ENCODE results near the gene PTPN3. TPM values are rescaled to one million over a fixed set of nuclear protein-coding genes. Genes with fewer than 3 reads are reported as not detected.

Gene PTPN3
- total RNA-seq, 2 donors from 2014 or later: 6.9 to 7.9 TPM

DNA sequence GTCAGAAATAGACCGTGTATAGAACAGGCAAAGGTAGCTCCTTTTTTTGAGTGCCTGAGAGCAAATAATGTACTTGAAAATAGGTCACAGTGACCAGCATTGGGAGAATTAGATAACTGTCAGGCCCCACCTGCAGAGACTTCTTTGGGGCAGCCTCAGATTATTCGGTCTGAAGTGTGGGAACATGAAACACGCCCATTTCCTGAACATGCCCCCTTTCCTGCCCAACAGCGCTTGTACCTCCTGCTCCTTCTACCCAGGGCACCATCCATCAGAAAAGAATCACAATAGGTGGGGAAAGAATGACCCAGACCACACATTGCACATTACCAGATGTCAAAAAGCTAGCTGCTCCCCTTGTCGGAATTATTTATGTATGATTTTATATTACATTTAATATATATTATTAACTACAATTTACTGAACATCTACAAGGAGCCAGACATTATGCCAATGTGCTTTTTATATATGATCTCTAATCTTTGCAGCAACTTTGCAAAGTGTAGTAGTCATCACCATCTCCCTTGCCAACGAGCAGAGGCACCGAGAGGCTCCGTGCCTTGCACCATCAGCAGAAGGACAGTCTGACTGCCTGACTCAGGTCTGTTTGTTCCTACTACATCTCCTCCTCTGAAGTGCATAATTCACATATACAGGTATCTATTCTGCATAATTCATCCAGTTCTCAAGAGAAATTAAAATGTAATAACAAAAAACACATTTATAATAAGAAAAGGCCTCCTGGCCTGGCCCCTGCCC is 39.5 kb downstream of the PTPN3 start:
- Histone ChIP-seq H3K27me3 (no peaks in the 10 kb centered on the region), H3K9me3 (no peaks in the 10 kb centered on the region), H3K36me3 (no peaks in the 10 kb centered on the region), H3K4me3 (no peak overlapping the region), H3K27ac (no peak overlapping the region), H3K4me1 (no peaks in the 10 kb centered on the region)
- DNase-seq (ENCODE audit: low spot score): no peak
- TF ChIP-seq, protein P1, sequence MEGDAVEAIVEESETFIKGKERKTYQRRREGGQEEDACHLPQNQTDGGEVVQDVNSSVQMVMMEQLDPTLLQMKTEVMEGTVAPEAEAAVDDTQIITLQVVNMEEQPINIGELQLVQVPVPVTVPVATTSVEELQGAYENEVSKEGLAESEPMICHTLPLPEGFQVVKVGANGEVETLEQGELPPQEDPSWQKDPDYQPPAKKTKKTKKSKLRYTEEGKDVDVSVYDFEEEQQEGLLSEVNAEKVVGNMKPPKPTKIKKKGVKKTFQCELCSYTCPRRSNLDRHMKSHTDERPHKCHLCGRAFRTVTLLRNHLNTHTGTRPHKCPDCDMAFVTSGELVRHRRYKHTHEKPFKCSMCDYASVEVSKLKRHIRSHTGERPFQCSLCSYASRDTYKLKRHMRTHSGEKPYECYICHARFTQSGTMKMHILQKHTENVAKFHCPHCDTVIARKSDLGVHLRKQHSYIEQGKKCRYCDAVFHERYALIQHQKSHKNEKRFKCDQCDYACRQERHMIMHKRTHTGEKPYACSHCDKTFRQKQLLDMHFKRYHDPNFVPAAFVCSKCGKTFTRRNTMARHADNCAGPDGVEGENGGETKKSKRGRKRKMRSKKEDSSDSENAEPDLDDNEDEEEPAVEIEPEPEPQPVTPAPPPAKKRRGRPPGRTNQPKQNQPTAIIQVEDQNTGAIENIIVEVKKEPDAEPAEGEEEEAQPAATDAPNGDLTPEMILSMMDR (IDR thresholded peaks at IDR 0.05): no peak

DNA sequence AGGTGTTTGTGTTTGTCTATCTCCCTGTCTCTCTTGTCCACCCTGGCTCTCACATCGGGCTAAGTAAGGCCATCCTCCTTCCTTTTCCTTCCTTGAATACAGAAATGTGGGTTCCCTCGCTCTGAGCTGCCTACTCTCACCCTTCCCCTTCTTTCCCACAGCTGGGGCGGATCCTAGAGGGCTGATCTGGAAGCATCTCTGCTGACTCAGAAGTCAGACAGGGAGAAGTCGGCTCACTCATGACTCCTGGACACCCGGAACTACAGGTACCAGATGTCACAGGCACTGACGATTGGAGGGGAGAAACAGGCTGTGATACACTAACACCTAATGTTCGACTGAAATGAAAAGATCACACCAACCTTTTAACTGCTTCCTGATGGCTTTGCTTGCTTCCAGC is 41.3 kb downstream of the PTPN3 start:
- Histone ChIP-seq H3K36me3 (no peaks in the 10 kb centered on the region), H3K27ac (no peak overlapping the region), H3K4me3 (no peak overlapping the region), H3K9me3 (no peaks in the 10 kb centered on the region), H3K4me1 (no peaks in the 10 kb centered on the region), H3K27me3 (no peaks in the 10 kb centered on the region)
- TF ChIP-seq, protein P1 (IDR thresholded peaks at IDR 0.05): no peak
- no peak for DNase-seq (ENCODE audit: low spot score)

DNA sequence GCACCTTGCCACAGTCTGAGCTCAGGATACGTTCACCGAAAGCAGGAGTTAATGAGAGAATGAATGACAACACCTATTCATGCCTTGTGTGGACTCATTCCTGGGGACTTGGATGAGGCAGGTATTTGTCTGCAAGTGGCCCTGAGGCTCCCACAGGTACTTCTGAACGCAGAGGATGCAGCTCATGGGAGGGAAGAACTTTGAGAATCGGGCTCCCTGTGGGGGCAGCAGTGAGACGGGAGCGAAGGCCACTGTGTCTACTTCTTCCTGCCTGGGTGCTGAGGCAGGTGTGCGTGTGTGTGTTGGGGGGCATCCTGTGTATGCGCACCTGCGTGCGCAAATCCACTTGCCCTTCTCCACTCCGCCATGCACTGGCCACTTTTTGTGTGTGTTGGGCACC is 42.2 kb downstream of the PTPN3 start:
- no peak overlapping the region for H3K4me3 ChIP-seq
- no peaks in the 10 kb centered on the region for H3K36me3 ChIP-seq
- H3K27ac ChIP-seq: no peak overlapping the region
- DNase-seq (ENCODE audit: low spot score): no peak
- H3K9me3 ChIP-seq: no peaks in the 10 kb centered on the region
- no peaks in the 10 kb centered on the region for H3K4me1 ChIP-seq
- H3K27me3 ChIP-seq: no peaks in the 10 kb centered on the region
- TF ChIP-seq, protein P1 (IDR thresholded peaks at IDR 0.05): no peak

DNA sequence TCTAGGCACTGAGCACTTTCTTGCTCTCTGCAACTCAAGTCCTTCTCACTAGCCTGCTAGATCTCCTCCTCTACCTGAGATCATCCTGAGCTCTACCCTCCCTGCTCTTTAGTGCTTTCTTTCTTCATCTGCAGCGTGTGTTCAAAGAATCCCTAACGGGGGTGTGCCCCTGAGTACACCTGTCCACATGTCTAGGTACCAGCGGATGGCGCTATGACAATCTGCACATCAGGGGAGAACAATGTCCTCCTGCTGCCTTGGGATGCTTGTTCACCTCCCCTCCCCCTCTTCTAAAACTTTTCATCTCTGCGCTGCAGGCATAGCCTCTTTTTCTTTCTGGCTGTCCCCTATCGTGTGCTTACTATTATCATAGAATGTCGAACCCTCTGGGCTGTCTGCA is 42.7 kb downstream of the PTPN3 start:
- H3K27ac ChIP-seq: no peak overlapping the region
- DNase-seq (ENCODE audit: low spot score): no peak
- no peak overlapping the region for H3K4me3 ChIP-seq
- H3K4me1 ChIP-seq: no peaks in the 10 kb centered on the region
- H3K36me3 ChIP-seq: no peaks in the 10 kb centered on the region
- TF ChIP-seq, protein P1 (IDR thresholded peaks at IDR 0.05): no peak
- H3K9me3 ChIP-seq: no peaks in the 10 kb centered on the region
- H3K27me3 ChIP-seq: no peaks in the 10 kb centered on the region

DNA sequence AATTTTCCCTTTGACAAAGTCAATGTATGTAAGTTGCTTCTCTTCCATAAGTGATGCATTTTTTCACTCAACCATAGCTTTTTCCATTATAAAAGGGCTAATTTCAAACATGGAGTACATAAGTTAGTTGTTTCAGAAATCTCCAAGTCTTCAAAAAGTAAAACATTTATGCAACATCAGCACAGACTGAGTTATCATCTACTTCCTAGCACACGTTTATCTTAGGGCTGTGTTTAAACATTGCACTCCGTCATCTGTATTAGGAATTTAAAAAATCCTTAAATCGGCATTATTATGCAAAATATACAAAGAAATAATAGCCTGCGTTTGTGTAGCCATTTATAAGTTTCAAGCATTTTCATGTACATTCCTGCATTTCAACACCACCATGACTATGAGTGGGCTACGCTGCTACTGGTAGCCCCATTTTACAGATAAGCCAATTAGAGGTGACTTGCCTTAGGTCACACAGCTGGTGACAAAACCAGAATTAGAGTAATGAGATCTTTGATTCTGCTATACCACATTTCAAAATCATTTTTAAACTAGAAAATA is 43.4 kb downstream of the PTPN3 start:
- H3K4me3 ChIP-seq: no peak overlapping the region
- no peaks in the 10 kb centered on the region for H3K36me3 ChIP-seq
- DNase-seq (ENCODE audit: low spot score): no peak
- TF ChIP-seq, protein P1 (IDR thresholded peaks at IDR 0.05): no peak
- no peaks in the 10 kb centered on the region for H3K27me3 ChIP-seq
- no peaks in the 10 kb centered on the region for H3K4me1 ChIP-seq
- no peak overlapping the region for H3K27ac ChIP-seq
- no peaks in the 10 kb centered on the region for H3K9me3 ChIP-seq
